DOHH2 (cell line): Measurements from ENCODE around the gene USH2A.

Experiments
- H3F3A ChIP-seq: fragments of 200-600 bp; sonication (generic), shearing (Covaris generic); 2 replicates; pipeline ENCODE4 v1.6.0; 2016; ENCODE audit warnings: antibody characterized with exemption, mild to moderate bottlenecking; ENCODE audit not compliant: control insufficient read depth, insufficient read depth
- H3K27ac ChIP-seq: fragments of 200-600 bp; sonication (generic); 2 replicates; pipeline ENCODE4 v1.5.1; 2014; ENCODE audit warnings: low read depth, mild to moderate bottlenecking, low read length, moderate library complexity
- H3K27me3 ChIP-seq: fragments of 200-600 bp; sonication (generic); 2 replicates; pipeline ENCODE4 v1.6.1; 2014; ENCODE audit warnings: mild to moderate bottlenecking, low read length, mixed read lengths; ENCODE audit not compliant: control insufficient read depth
- H3K36me3 ChIP-seq: fragments of 200-600 bp; sonication (generic); 2 replicates; pipeline ENCODE4 v1.6.1; 2014; ENCODE audit warnings: mild to moderate bottlenecking, low read length, moderate library complexity, mixed read lengths; ENCODE audit not compliant: control insufficient read depth
- H3K4me1 ChIP-seq: fragments of 200-600 bp; sonication (generic); 2 replicates; pipeline ENCODE4 v1.6.1; 2014; ENCODE audit warnings: mild to moderate bottlenecking, low read length, mixed read lengths; ENCODE audit not compliant: control insufficient read depth
- H3K4me2 ChIP-seq: fragments of 200-600 bp; sonication (generic); 2 replicates; pipeline ENCODE4 v1.6.0; 2014; ENCODE audit warnings: mild to moderate bottlenecking, low read length, moderate library complexity
- H3K4me3 ChIP-seq: fragments of 200-600 bp; sonication (generic); 2 replicates; pipeline ENCODE4 v1.5.1; 2014; ENCODE audit warnings: mild to moderate bottlenecking, low read length, mixed read lengths
- H3K79me2 ChIP-seq: fragments of 200-600 bp; sonication (generic); 2 replicates; pipeline ENCODE4 v1.6.1; 2014; ENCODE audit warnings: mild to moderate bottlenecking, low read length, mixed read lengths; ENCODE audit not compliant: control insufficient read depth
- H3K9me2 ChIP-seq: fragments of 200-600 bp; sonication (generic); replicated peaks from 2 replicates; pipeline ENCODE4 v1.6.1; 2014; ENCODE audit warnings: mild to moderate bottlenecking, low read length, mixed read lengths; ENCODE audit not compliant: control insufficient read depth
- H3K9me3 ChIP-seq: fragments of 200-600 bp; sonication (generic); 2 replicates; pipeline ENCODE4 v1.6.1; 2014; ENCODE audit warnings: antibody characterized with exemption, low read length, mixed read lengths; ENCODE audit not compliant: control insufficient read depth, insufficient read depth
- H4K20me1 ChIP-seq: fragments of 200-600 bp; sonication (generic); 2 replicates; pipeline ENCODE4 v1.6.0; 2014; ENCODE audit warnings: low read depth, mild to moderate bottlenecking, antibody characterized with exemption, low read length, moderate library complexity; ENCODE audit not compliant: control insufficient read depth, insufficient read depth
- EZH2phosphoT487 ChIP-seq: fragments of 200-600 bp; sonication (generic); IDR thresholded peaks from 2 replicates; pipeline ENCODE4 v1.6.1; 2017; ENCODE audit warnings: borderline replicate concordance, mild to moderate bottlenecking, antibody characterized with exemption, low read length, moderate library complexity, mixed read lengths
- TF ChIP-seq, protein P1 (sequence below): fragments of 200-600 bp; sonication (generic); IDR thresholded peaks from one replicate; pipeline ENCODE4 v1.5.1; 2014; ENCODE audit warnings: antibody characterized with exemption, mild to moderate bottlenecking, low read depth, low read length; ENCODE audit not compliant: poor library complexity, severe bottlenecking

The USH2A gene

DNA sequence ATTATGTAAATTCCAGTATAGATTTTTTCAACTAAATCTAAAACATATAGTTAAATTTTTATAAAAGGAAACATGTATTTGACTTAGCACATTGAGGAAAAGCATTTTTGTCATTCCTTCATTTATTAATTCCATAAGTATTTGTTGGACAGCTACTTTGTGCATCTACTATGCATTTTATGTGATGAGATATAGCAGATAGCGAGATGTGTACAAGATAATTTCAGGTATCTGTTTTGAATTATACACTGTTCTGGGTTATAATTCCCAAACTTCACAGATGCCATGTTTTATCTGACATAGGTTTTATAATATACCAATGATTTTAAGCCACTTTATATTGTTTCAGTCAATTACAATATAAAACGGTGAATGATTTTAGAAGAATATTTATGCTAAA, 398.7 kb downstream of the USH2A start:
- TF ChIP-seq, protein P1, sequence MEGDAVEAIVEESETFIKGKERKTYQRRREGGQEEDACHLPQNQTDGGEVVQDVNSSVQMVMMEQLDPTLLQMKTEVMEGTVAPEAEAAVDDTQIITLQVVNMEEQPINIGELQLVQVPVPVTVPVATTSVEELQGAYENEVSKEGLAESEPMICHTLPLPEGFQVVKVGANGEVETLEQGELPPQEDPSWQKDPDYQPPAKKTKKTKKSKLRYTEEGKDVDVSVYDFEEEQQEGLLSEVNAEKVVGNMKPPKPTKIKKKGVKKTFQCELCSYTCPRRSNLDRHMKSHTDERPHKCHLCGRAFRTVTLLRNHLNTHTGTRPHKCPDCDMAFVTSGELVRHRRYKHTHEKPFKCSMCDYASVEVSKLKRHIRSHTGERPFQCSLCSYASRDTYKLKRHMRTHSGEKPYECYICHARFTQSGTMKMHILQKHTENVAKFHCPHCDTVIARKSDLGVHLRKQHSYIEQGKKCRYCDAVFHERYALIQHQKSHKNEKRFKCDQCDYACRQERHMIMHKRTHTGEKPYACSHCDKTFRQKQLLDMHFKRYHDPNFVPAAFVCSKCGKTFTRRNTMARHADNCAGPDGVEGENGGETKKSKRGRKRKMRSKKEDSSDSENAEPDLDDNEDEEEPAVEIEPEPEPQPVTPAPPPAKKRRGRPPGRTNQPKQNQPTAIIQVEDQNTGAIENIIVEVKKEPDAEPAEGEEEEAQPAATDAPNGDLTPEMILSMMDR: no peak
- TF ChIP-seq EZH2phosphoT487: no peak
- Histone ChIP-seq H3F3A (no peaks in the 10 kb centered on the region), H3K9me2 (no peaks in the 10 kb centered on the region), H3K9me3 (no peaks in the 10 kb centered on the region), H3K27me3 (no peaks in the 10 kb centered on the region), H3K36me3 (no peaks in the 10 kb centered on the region), H3K79me2 (no peaks in the 10 kb centered on the region), H3K4me1 (no peaks in the 10 kb centered on the region), H3K27ac (no peak overlapping the region), H3K4me3 (no peak overlapping the region), H3K4me2 (no peak overlapping the region), H4K20me1 (no peaks in the 10 kb centered on the region)

DNA sequence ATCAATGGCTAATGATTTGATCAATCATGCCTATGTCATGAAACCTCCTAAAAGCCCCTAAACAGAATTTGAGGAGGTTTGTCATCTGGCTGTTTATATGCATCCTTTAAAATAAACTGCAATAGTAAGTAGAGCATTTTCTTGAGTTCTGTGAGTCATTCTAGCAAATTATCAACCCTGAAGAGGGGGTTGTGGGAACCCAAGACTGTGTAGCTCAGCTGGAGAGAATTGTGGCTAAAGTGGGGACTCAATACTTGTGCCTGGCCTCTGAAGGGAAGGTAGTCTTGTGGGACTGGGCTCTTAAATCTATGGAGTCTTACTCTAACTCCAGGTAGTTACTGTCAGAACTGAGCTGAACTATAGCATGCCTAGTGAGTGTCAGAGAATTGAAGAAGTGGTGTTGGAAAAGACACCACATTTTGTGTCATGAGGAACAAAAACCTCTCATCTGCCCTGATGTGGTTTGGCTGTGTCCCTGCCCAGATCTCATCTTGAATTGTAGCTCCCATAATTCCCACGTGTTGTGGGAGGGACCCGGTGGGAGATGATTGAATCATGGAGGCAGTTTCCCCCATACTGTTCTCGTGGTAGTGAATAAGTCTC, 402.4 kb downstream of the USH2A start:
- H3K9me2 ChIP-seq: no peaks in the 10 kb centered on the region
- H4K20me1 ChIP-seq: no peaks in the 10 kb centered on the region
- H3K36me3 ChIP-seq: no peaks in the 10 kb centered on the region
- no peaks in the 10 kb centered on the region for H3F3A ChIP-seq
- H3K27ac ChIP-seq: no peak overlapping the region
- TF ChIP-seq, protein P1: no peak
- no peak for TF ChIP-seq EZH2phosphoT487
- no peaks in the 10 kb centered on the region for H3K9me3 ChIP-seq
- H3K27me3 ChIP-seq: no peaks in the 10 kb centered on the region
- H3K4me1 ChIP-seq: no peaks in the 10 kb centered on the region
- H3K4me2 ChIP-seq: no peak overlapping the region
- H3K79me2 ChIP-seq: no peaks in the 10 kb centered on the region
- no peak overlapping the region for H3K4me3 ChIP-seq

DNA sequence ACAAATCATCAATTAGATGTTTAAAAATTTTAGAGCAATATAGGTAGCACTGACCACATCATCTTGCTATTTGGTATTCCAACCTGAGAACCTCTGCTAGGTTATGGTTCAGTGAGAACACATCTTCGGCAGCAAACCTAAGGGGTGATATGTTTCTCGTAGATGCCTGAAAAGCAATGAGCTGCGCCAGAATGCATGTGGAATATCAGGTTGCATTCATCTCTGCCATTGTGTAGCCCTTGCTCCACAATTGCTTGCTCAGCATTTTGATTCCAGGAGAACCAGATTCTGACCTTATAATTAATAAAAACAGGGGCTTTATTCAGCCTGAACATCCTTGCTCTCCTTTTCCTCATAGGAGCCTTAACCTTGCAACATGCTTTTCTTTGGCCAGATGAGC, 408.1 kb downstream of the USH2A start:
- H3K4me2 ChIP-seq: no peak overlapping the region

More for the DNA sequence above, 408.1 kb downstream of the USH2A start:
- TF ChIP-seq, protein P1: no peak
- no peak for TF ChIP-seq EZH2phosphoT487
- Histone ChIP-seq H3K79me2 (no peaks in the 10 kb centered on the region), H4K20me1 (no peaks in the 10 kb centered on the region), H3K9me2 (no peaks in the 10 kb centered on the region), H3K27me3 (no peaks in the 10 kb centered on the region), H3K4me3 (no peak overlapping the region), H3K4me1 (no peaks in the 10 kb centered on the region), H3K36me3 (no peaks in the 10 kb centered on the region), H3K27ac (no peak overlapping the region), H3K9me3 (no peaks in the 10 kb centered on the region), H3F3A (no peaks in the 10 kb centered on the region)
